Prostate gland (tissue), 2 donors: Measurements from ENCODE around the gene LOXHD1.

Experiments
- CTCF ChIP-seq, 4 experiments: fragments of 200-600 bp in 2 of 4; fragments of 450-650 bp in 2 of 4; sonication (generic) in 2 of 4; IDR thresholded peaks; 1 replicate in 3 of 4; 2 replicates in 1 of 4; pipeline ENCODE4 v1.5.1; 2016 to 2019; ENCODE audit warnings: antibody characterized with exemption in 4 of 4, mild to moderate bottlenecking in 2 of 4, moderate library complexity in 2 of 4
- POLR2A ChIP-seq: fragments of 450-650 bp; IDR thresholded peaks from one replicate; pipeline ENCODE4 v1.6.1; 2016; ENCODE audit warnings: antibody characterized with exemption, mild to moderate bottlenecking

- TF ChIP-seq CTCF (IDR thresholded peaks at IDR 0.05) (peak in 1 of 4 experiments; percentile 15), POLR2A (no peak)
These were observed 34.0 kb downstream of the LOXHD1 start for GRCh38 chr18:46622999-46623398.
